Measurements from ENCODE around the gene PTBP1.

The PTBP1 gene

GRCh38 chr19:772063-772462 lies 25.2 kb upstream of the PTBP1 start:
- no peak for DNase-seq (ENCODE audit: low read depth in 2 of 3, low spot score in 2 of 3)

- no peak for DNase-seq (ENCODE audit: low read depth in 2 of 3, low spot score in 2 of 3)
These were observed 24.4 kb upstream of the PTBP1 start for GRCh38 chr19:772730-773436.

GRCh38 chr19:776549-776948 lies 20.7 kb upstream of the PTBP1 start:
- no peak for DNase-seq (ENCODE audit: low read depth in 2 of 3, low spot score in 2 of 3)

- DNase-seq (ENCODE audit: low read depth in 2 of 3, low spot score in 2 of 3) = no peak
These were observed 18.2 kb upstream of the PTBP1 start for GRCh38 chr19:778910-779653.

- no peak for DNase-seq (ENCODE audit: low read depth in 2 of 3, low spot score in 2 of 3)
These were observed 16.3 kb upstream of the PTBP1 start for GRCh38 chr19:780935-781334.

- DNase-seq (ENCODE audit: low read depth in 2 of 3, low spot score in 2 of 3) = no peak
These were observed 15.5 kb upstream of the PTBP1 start for GRCh38 chr19:781800-782184.

GRCh38 chr19:782185-782877 lies 14.9 kb upstream of the PTBP1 start:
- no peak for DNase-seq (ENCODE audit: low read depth in 2 of 3, low spot score in 2 of 3)

GRCh38 chr19:782878-783668 lies 14.2 kb upstream of the PTBP1 start:
- DNase-seq (ENCODE audit: low read depth in 2 of 3, low spot score in 2 of 3) = no peak

GRCh38 chr19:784541-784940 lies 12.7 kb upstream of the PTBP1 start:
- no peak for DNase-seq (ENCODE audit: low read depth in 2 of 3, low spot score in 2 of 3)

GRCh38 chr19:787536-787935 lies 9.7 kb upstream of the PTBP1 start:
- no peak for DNase-seq (ENCODE audit: low read depth in 2 of 3, low spot score in 2 of 3)

GRCh38 chr19:788686-788982 lies 8.6 kb upstream of the PTBP1 start:
- DNase-seq (ENCODE audit: low read depth in 2 of 3, low spot score in 2 of 3) = no peak

- no peak for DNase-seq (ENCODE audit: low read depth in 2 of 3, low spot score in 2 of 3)
These were observed 8.1 kb upstream of the PTBP1 start for GRCh38 chr19:788983-789700.

GRCh38 chr19:789701-790060 lies 7.6 kb upstream of the PTBP1 start:
- no peak for DNase-seq (ENCODE audit: low read depth in 2 of 3, low spot score in 2 of 3)

GRCh38 chr19:791007-791566 lies 6.2 kb upstream of the PTBP1 start:
- DNase-seq (ENCODE audit: low read depth in 2 of 3, low spot score in 2 of 3) = no peak

- DNase-seq (ENCODE audit: low read depth in 2 of 3, low spot score in 2 of 3) = no peak
These were observed 5.5 kb upstream of the PTBP1 start for GRCh38 chr19:791567-792305.

GRCh38 chr19:792306-792885 lies 4.9 kb upstream of the PTBP1 start:
- no peak for DNase-seq (ENCODE audit: low read depth in 2 of 3, low spot score in 2 of 3)

GRCh38 chr19:793806-794205 lies 3.4 kb upstream of the PTBP1 start:
- DNase-seq (ENCODE audit: low read depth in 2 of 3, low spot score in 2 of 3) = no peak

- no peak for DNase-seq (ENCODE audit: low read depth in 2 of 3, low spot score in 2 of 3)
These were observed 2.1 kb upstream of the PTBP1 start for GRCh38 chr19:795073-795611.
